Smooth muscle cell (in vitro differentiated cells): ENCODE data around the gene TNFRSF1B. TPM values are rescaled to one million over a fixed set of nuclear protein-coding genes. Genes with fewer than 3 reads are reported as not detected.

Experiments
- DNase-seq: peaks from one replicate; lab custom pipeline; 2025; ENCODE audit not compliant: unreplicated experiment; lab: John Stamatoyannopoulos, UW
- H2AFZ ChIP-seq: fragments of 200-600 bp; sonication (generic); 2 replicates; pipeline ENCODE4 v1.6.0; 2016; ENCODE audit warnings: antibody characterized with exemption, low read depth, mild to moderate bottlenecking
- H3F3A ChIP-seq: fragments of 200-600 bp; sonication (generic); 2 replicates; pipeline ENCODE4 v1.6.0; 2017; ENCODE audit warnings: antibody characterized with exemption, low read depth
- H3K27ac ChIP-seq: fragments of 200-600 bp; sonication (generic); 2 replicates; pipeline ENCODE4 v1.5.1; 2016; ENCODE audit warnings: low read depth, mild to moderate bottlenecking
- H3K27me3 ChIP-seq: fragments of 200-600 bp; sonication (generic); 2 replicates; pipeline ENCODE4 v1.6.1; 2016; ENCODE audit warnings: low read depth, mild to moderate bottlenecking
- H3K36me3 ChIP-seq: fragments of 200-600 bp; sonication (generic); 2 replicates; pipeline ENCODE4 v1.5.1; 2016; ENCODE audit warnings: low read depth
- H3K4me1 ChIP-seq: fragments of 200-600 bp; sonication (generic); 2 replicates; pipeline ENCODE4 v1.5.1; 2016; ENCODE audit warnings: low read depth
- H3K4me2 ChIP-seq: fragments of 200-600 bp; sonication (generic); 2 replicates; pipeline ENCODE4 v1.6.0; 2016; ENCODE audit warnings: mild to moderate bottlenecking
- H3K4me3 ChIP-seq: fragments of 200-600 bp; sonication (generic); 2 replicates; pipeline ENCODE4 v1.5.1; 2016; ENCODE audit warnings: mild to moderate bottlenecking
- H3K79me2 ChIP-seq: fragments of 200-600 bp; sonication (generic); 2 replicates; pipeline ENCODE4 v1.6.0; 2016; ENCODE audit warnings: low read depth, mild to moderate bottlenecking
- H3K9ac ChIP-seq: fragments of 200-600 bp; sonication (generic); 2 replicates; pipeline ENCODE4 v1.6.0; 2016; ENCODE audit warnings: low read depth
- H3K9me3 ChIP-seq: fragments of 200-600 bp; sonication (generic); replicated peaks from 2 replicates; pipeline ENCODE4 v1.5.1; 2016; ENCODE audit warnings: low read depth
- H4K20me1 ChIP-seq: fragments of 200-600 bp; sonication (generic); 2 replicates; pipeline ENCODE4 v1.6.0; 2016; ENCODE audit warnings: low read depth
- CTCF ChIP-seq: fragments of 200-600 bp; sonication (generic); IDR thresholded peaks from 2 replicates; pipeline ENCODE4 v1.5.1; 2017; ENCODE audit warnings: borderline replicate concordance, mild to moderate bottlenecking, antibody characterized with exemption; ENCODE audit not compliant: insufficient read depth, poor library complexity, severe bottlenecking
- WGBS: methylation state at CpG from one replicate; pipeline ENCODE4 v1.1.7; 2016; ENCODE audit warnings: low lambda C conversion rate; 5-methylcytosine and 5-hydroxymethylcytosine counted together
- polyA plus RNA-seq: library from polyadenylated mRNA; unstranded; fragments of >200 nt; fragmentation: Nextera tagmentation; extraction: Ambion mirVana; gene quantifications from 2 replicates; pipeline ENCODE4 v1.2.1, GENCODE V29; 2016
- total RNA-seq: library from RNA; depleted of rRNA; stranded (reverse); fragments of >200 nt; gene quantifications from 2 replicates; pipeline ENCODE4 v1.2.3, GENCODE V29; 2014

TNFRSF1B gene
- total and polyA plus RNA-seq, 2 experiments from 2014 or later = 9.0 to 20.3 TPM

- Histone ChIP-seq H3K4me1 (peaks cover 5% of the 10 kb centered on the region), H3K9ac (peak overlapping the region; percentile 94), H2AFZ (peak overlapping the region; percentile 90), H4K20me1 (peaks cover 40% of the 10 kb centered on the region), H3K9me3 (no peaks in the 10 kb centered on the region), H3K27me3 (no peaks in the 10 kb centered on the region), H3K36me3 (no peaks in the 10 kb centered on the region), H3K79me2 (peaks cover 33% of the 10 kb centered on the region), H3K4me2 (peak overlapping the region; percentile 99), H3K27ac (peak overlapping the region; percentile 57), H3K4me3 (peak overlapping the region; percentile 99), H3F3A (no peaks in the 10 kb centered on the region)
- 26% methylated on average over 4 of the region's 4 CpGs for WGBS
- no peak for DNase-seq
- no peak for TF ChIP-seq CTCF
Measured at GRCh38 chr1:12231276-12231595, 64.4 kb downstream of the TNFRSF1B start.

DNA sequence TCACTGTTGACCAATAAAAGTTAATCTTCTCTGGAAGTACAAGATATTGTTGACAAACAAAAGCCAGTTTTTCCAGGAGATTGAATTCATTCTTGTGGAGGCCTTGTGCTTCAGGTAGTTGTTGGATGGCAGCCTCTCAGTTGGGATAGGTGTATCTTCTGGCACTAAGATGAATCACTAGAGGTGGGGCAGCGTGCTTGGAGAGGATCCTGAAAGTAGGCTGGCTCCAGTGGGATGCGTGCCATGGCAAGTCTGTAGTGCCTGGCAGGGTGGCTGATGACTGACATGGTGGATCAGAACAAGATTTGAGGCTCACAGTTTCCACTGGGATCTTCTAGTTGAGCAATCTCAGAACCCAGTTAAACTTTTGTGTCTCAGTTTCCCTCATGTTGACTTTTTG, 65.4 kb downstream of the TNFRSF1B start:
- H2AFZ ChIP-seq = no peak overlapping the region
- H3F3A ChIP-seq = no peaks in the 10 kb centered on the region
- peaks cover 47% of the 10 kb centered on the region for H4K20me1 ChIP-seq
- WGBS = 77% methylated on average over 2 of the region's 2 CpGs
- no peak overlapping the region for H3K4me3 ChIP-seq
- no peaks in the 10 kb centered on the region for H3K36me3 ChIP-seq
- DNase-seq = no peak
- H3K4me1 ChIP-seq = peaks cover 5% of the 10 kb centered on the region
- no peak overlapping the region for H3K9ac ChIP-seq
- TF ChIP-seq CTCF = no peak
- peak overlapping the region; percentile 57 for H3K27ac ChIP-seq
- no peak overlapping the region for H3K4me2 ChIP-seq
- H3K79me2 ChIP-seq = peaks cover 33% of the 10 kb centered on the region
- H3K27me3 ChIP-seq = no peaks in the 10 kb centered on the region
- H3K9me3 ChIP-seq = no peaks in the 10 kb centered on the region

DNA sequence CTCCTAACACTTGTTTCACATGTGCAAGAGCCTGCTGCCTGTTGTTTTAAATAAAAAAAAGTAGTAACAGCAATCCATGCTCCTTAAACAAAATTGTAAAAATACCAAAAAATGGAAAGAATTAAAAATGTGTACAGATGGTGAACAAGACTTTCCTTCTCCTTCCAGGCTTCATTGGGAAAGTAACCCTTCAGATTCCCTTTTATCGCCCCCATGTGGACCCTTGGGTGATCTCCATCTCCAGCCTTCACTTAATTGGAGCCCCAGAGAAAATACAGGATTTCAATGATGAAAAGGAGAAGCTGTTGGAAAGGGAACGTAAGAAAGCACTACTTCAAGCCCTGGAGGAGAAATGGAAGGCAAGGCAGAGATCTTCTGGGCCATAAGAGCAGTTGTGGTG, 77.3 kb downstream of the TNFRSF1B start:
- H4K20me1 ChIP-seq = peaks cover 22% of the 10 kb centered on the region
- H3K27me3 ChIP-seq = no peaks in the 10 kb centered on the region
- H2AFZ ChIP-seq = no peak overlapping the region
- H3K36me3 ChIP-seq = peaks cover under 1% of the 10 kb centered on the region
- 67% methylated on average over 2 of the region's 2 CpGs for WGBS
- no peak overlapping the region for H3K4me3 ChIP-seq
- H3F3A ChIP-seq = no peaks in the 10 kb centered on the region
- no peaks in the 10 kb centered on the region for H3K9me3 ChIP-seq
- peak; percentile 14 for TF ChIP-seq CTCF
- DNase-seq = no peak
- H3K79me2 ChIP-seq = no peaks in the 10 kb centered on the region
- no peaks in the 10 kb centered on the region for H3K4me1 ChIP-seq
- H3K9ac ChIP-seq = no peak overlapping the region
- no peak overlapping the region for H3K4me2 ChIP-seq
- no peak overlapping the region for H3K27ac ChIP-seq

GRCh38 chr1:12244585-12244984, 77.8 kb downstream of the TNFRSF1B start:
- DNase-seq = no peak
- Histone ChIP-seq H3K4me3 (no peak overlapping the region), H4K20me1 (peaks cover 17% of the 10 kb centered on the region), H3K4me1 (no peaks in the 10 kb centered on the region), H3K36me3 (peaks cover 5% of the 10 kb centered on the region), H3K79me2 (no peaks in the 10 kb centered on the region), H3K27ac (no peak overlapping the region), H3K9me3 (no peaks in the 10 kb centered on the region), H3K4me2 (no peak overlapping the region), H3K27me3 (no peaks in the 10 kb centered on the region), H3K9ac (no peak overlapping the region), H3F3A (no peaks in the 10 kb centered on the region), H2AFZ (no peak overlapping the region)
- TF ChIP-seq CTCF = no peak
- WGBS = 96% methylated on average over 5 of the region's 5 CpGs
